Large intestine (tissue), 3 donors: Measurements from ENCODE around the gene SP7. TPM values are rescaled to one million over a fixed set of nuclear protein-coding genes. Genes with fewer than 3 reads are reported as not detected.
A peak's percentile ranks its signal among the peaks of the same experiment; 100 is the strongest.

Experiments
- DNase-seq, 2 donors: peaks; one replicate each; pipeline versions ENCODE4 v3.0.0 to v3.0.0-alpha.2; 2013
- H3K27ac ChIP-seq: one replicate; pipeline ENCODE4 v1.5.1; 2013; ENCODE audit warnings: low read length
- H3K27me3 ChIP-seq: 2 replicates; pipeline ENCODE4 v1.6.1; 2013; ENCODE audit warnings: low read length; ENCODE audit not compliant: control insufficient read depth, insufficient read depth
- H3K36me3 ChIP-seq: 2 replicates; pipeline ENCODE4 v1.6.1; 2013; ENCODE audit warnings: low read length; ENCODE audit not compliant: control insufficient read depth, insufficient read depth
- H3K4me1 ChIP-seq: one replicate; pipeline ENCODE4 v1.6.1; 2013; ENCODE audit warnings: low read length; ENCODE audit not compliant: control insufficient read depth, insufficient read depth
- H3K4me3 ChIP-seq: one replicate; pipeline ENCODE4 v1.5.1; 2013; ENCODE audit warnings: low read length
- H3K9me3 ChIP-seq: one replicate; pipeline ENCODE4 v1.6.1; 2013; ENCODE audit warnings: mild to moderate bottlenecking, low read depth, low read length, moderate library complexity; ENCODE audit not compliant: control insufficient read depth
- WGBS: methylation state at CpG from one replicate; pipeline ENCODE4 v1.1.5; 2013; ENCODE audit warnings: low lambda C conversion rate; ENCODE audit not compliant: insufficient coverage; 5-methylcytosine and 5-hydroxymethylcytosine counted together
- polyA plus RNA-seq: library from polyadenylated mRNA; unstranded; fragments of 120-200 nt; gene quantifications from one replicate; pipeline ENCODE4 v1.2.1, GENCODE V29; 2013

SP7 gene
- polyA plus RNA-seq, 1 donor: 0.01 TPM

- peak overlapping the region; percentile 62 for H3K4me3 ChIP-seq
- WGBS: 0% methylated on average over 1 of the region's 12 CpGs
- H3K4me1 ChIP-seq: peaks cover 15% of the 10 kb centered on the region
- H3K27ac ChIP-seq: peak overlapping the region; percentile 30
- peaks cover 35% of the 10 kb centered on the region for H3K36me3 ChIP-seq
- no peak for DNase-seq
- H3K27me3 ChIP-seq: no peaks in the 10 kb centered on the region
- H3K9me3 ChIP-seq: no peaks in the 10 kb centered on the region
These were observed 40.3 kb downstream of the SP7 start for GRCh38 chr12:53295891-53296219.

- H3K27me3 ChIP-seq: no peaks in the 10 kb centered on the region
- H3K36me3 ChIP-seq: peaks cover 39% of the 10 kb centered on the region
- DNase-seq: peak; percentile 93 to 94
- peak within 1 kb of the TSS; percentile 62 for H3K4me3 ChIP-seq
- peak within 1 kb of the TSS; percentile 63 for H3K27ac ChIP-seq
- H3K9me3 ChIP-seq: no peaks in the 10 kb centered on the region
- H3K4me1 ChIP-seq: peaks cover 15% of the 10 kb centered on the region
- 0% methylated on average over 3 of the region's 42 CpGs for WGBS
These were observed 40.9 kb downstream of the SP7 start, which contains the start of gene PFDN5 for GRCh38 chr12:53295070-53295890. Gene PFDN5 (plus strand): TSS chr12:53295542. CDS start chr12:53295568, 26 bp downstream.

DNA sequence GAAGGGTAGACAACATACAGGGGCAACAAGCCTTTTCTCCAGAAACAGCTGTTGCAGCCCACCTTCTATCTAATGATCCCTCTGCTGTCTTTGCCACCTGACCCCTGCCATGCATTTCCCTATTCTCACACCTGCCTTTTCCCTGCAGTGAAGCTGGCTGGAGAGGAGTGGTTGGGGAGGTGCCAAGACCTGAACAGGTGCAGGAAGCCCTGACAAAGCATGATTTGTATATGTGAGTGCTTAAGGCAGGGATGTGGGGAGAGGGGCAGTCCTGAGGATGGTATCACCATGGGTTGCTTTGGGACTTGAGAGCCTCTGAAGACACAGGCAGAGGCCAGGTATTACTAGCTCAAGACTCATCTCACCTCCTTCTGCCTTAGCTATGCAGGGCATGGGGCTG is 43.7 kb downstream of the SP7 start:
- DNase-seq: no peak
- H3K36me3 ChIP-seq: peaks cover 49% of the 10 kb centered on the region
- H3K4me3 ChIP-seq: no peak overlapping the region
- peaks cover 9% of the 10 kb centered on the region for H3K4me1 ChIP-seq
- H3K9me3 ChIP-seq: no peaks in the 10 kb centered on the region
- no peak overlapping the region for H3K27ac ChIP-seq
- H3K27me3 ChIP-seq: no peaks in the 10 kb centered on the region

- Histone ChIP-seq H3K4me3 (no peak overlapping the region), H3K9me3 (no peaks in the 10 kb centered on the region), H3K27me3 (no peaks in the 10 kb centered on the region), H3K36me3 (peaks cover 58% of the 10 kb centered on the region), H3K4me1 (peaks cover 4% of the 10 kb centered on the region), H3K27ac (no peak overlapping the region)
- DNase-seq: no peak
- WGBS: no CpG with 5 or more reads among the region's 9 CpGs
These were observed 45.5 kb downstream of the SP7 start for GRCh38 chr12:53290661-53291060.

GRCh38 chr12:53289891-53290290 is 46.3 kb downstream of the SP7 start:
- Histone ChIP-seq H3K36me3 (peaks cover 63% of the 10 kb centered on the region), H3K4me3 (no peak overlapping the region), H3K27ac (no peak overlapping the region), H3K9me3 (no peaks in the 10 kb centered on the region), H3K27me3 (no peaks in the 10 kb centered on the region), H3K4me1 (peaks cover 3% of the 10 kb centered on the region)
- WGBS: no CpG with 5 or more reads among the region's 4 CpGs
- DNase-seq: no peak

DNA sequence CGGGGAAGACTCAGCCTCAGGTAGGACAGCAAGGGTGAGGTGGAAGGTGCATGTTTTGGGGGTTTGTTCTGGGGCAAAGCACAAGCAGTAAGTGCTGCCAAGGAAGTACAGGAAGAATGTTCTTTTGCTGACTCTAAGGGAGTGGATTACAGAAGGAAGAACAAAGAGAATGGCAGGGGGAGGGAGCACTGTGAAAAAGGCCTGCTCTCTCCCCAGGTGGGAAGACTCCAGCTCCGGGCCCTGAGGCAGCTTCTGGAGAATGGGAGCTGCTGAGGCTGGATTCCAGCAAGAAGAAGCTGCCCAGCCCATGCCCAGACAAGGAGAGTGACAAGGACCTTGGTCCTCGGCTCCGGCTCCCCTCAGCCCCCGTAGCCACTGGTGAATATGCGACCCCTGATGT is 47.8 kb downstream of the SP7 start:
- Histone ChIP-seq H3K9me3 (no peaks in the 10 kb centered on the region), H3K27ac (no peak overlapping the region), H3K27me3 (no peaks in the 10 kb centered on the region), H3K36me3 (peaks cover 74% of the 10 kb centered on the region), H3K4me1 (no peaks in the 10 kb centered on the region), H3K4me3 (no peak overlapping the region)
- no peak for DNase-seq
- 100% methylated on average over 1 of the region's 6 CpGs for WGBS

GRCh38 chr12:53287741-53288216 is 48.4 kb downstream of the SP7 start:
- H3K4me1 ChIP-seq: no peaks in the 10 kb centered on the region
- no peak overlapping the region for H3K4me3 ChIP-seq
- no peak overlapping the region for H3K27ac ChIP-seq
- no peaks in the 10 kb centered on the region for H3K9me3 ChIP-seq
- WGBS: no CpG with 5 or more reads among the region's 11 CpGs
- peaks cover 75% of the 10 kb centered on the region for H3K36me3 ChIP-seq
- H3K27me3 ChIP-seq: no peaks in the 10 kb centered on the region
- DNase-seq: peak; percentile 37 to 47

DNA sequence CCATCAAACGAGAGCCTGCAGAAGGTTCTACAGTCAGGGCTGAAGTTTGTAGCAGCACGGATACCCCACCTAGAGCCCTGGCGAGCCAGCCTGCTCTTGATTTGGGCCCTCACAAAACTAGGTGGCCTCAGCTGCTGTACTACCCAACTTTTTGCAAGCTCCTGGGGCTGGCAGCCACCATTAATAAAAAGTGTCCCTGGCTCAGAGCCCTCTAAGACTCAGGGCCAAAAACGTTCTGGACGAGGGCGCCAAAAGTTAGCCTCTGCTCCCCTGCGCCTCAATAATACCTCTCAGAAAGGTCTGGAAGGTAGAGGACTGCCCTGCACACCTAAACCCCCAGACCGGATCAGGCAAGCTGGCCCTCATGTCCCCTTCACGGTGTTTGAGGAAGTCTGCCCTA is 49.7 kb downstream of the SP7 start:
- Histone ChIP-seq H3K4me3 (no peak overlapping the region), H3K36me3 (peaks cover 74% of the 10 kb centered on the region), H3K4me1 (no peaks in the 10 kb centered on the region), H3K27ac (no peak overlapping the region), H3K9me3 (no peaks in the 10 kb centered on the region), H3K27me3 (no peaks in the 10 kb centered on the region)
- WGBS: no CpG with 5 or more reads among the region's 9 CpGs
- no peak for DNase-seq

GRCh38 chr12:53279888-53280498 is 56.2 kb downstream of the SP7 start:
- peaks cover 22% of the 10 kb centered on the region for H3K4me1 ChIP-seq
- 70% methylated on average over 5 of the region's 9 CpGs for WGBS
- H3K4me3 ChIP-seq: peak overlapping the region; percentile 49
- DNase-seq: no peak
- H3K36me3 ChIP-seq: peaks cover 50% of the 10 kb centered on the region
- H3K27me3 ChIP-seq: no peaks in the 10 kb centered on the region
- H3K27ac ChIP-seq: peak overlapping the region; percentile 59
- no peaks in the 10 kb centered on the region for H3K9me3 ChIP-seq

GRCh38 chr12:53279283-53279869 is 56.8 kb downstream of the SP7 start:
- Histone ChIP-seq H3K36me3 (peaks cover 46% of the 10 kb centered on the region), H3K4me1 (peaks cover 22% of the 10 kb centered on the region), H3K27me3 (no peaks in the 10 kb centered on the region), H3K9me3 (no peaks in the 10 kb centered on the region), H3K4me3 (peak overlapping the region; percentile 49), H3K27ac (peak overlapping the region; percentile 59)
- no CpG with 5 or more reads among the region's 3 CpGs for WGBS
- peak; percentile 57 to 78 for DNase-seq
